Measurements from ENCODE around the gene PI4KA. TPM values are rescaled to one million over a fixed set of nuclear protein-coding genes. Genes with fewer than 3 reads are reported as not detected.

PI4KA gene
- total RNA-seq, 1 donor from 2014 or later = 24.1 TPM

DNA sequence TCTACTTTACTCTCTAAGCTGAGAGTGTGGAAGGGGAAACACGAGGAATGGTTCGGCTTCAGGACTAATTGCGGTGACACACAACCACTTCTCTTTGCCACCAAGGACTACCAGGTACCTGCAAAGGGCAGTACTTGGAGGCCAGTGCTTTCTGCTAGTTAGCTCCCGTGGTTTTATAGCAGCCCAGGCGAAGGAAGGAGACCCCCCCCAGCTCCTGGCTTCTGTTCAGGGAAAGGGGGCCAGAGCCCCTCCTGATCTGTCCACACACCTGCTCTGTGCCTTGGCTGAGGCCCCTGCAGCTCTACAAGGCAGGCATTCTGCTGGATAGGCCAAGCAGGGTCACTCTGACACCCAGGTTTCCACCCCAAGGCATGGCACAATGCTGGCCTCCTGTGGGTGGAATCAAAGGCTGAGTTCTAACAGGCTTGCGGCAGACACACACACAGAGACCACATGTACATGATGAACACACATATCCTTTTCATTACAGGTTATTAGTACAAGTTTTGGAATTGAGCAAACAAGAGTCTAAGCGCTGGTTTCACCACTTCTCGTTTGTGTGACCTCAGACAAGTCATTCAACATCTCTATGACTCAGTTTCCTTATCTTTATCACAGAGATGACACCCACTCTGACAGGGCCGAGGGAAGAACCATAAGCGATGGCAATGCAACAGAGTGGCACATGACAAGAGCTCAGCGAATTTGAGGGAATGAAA is 77.2 kb downstream of the PI4KA start:
- DNase-seq (ENCODE audit: low read depth) = no peak
- no peak overlapping the region for H3K4me3 ChIP-seq (ENCODE audit: low read depth, low read length)
- TF ChIP-seq, protein P1, sequence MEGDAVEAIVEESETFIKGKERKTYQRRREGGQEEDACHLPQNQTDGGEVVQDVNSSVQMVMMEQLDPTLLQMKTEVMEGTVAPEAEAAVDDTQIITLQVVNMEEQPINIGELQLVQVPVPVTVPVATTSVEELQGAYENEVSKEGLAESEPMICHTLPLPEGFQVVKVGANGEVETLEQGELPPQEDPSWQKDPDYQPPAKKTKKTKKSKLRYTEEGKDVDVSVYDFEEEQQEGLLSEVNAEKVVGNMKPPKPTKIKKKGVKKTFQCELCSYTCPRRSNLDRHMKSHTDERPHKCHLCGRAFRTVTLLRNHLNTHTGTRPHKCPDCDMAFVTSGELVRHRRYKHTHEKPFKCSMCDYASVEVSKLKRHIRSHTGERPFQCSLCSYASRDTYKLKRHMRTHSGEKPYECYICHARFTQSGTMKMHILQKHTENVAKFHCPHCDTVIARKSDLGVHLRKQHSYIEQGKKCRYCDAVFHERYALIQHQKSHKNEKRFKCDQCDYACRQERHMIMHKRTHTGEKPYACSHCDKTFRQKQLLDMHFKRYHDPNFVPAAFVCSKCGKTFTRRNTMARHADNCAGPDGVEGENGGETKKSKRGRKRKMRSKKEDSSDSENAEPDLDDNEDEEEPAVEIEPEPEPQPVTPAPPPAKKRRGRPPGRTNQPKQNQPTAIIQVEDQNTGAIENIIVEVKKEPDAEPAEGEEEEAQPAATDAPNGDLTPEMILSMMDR (conservative IDR thresholded peaks at IDR 0.05; ENCODE audit: low read depth, low read length) = no peak

DNA sequence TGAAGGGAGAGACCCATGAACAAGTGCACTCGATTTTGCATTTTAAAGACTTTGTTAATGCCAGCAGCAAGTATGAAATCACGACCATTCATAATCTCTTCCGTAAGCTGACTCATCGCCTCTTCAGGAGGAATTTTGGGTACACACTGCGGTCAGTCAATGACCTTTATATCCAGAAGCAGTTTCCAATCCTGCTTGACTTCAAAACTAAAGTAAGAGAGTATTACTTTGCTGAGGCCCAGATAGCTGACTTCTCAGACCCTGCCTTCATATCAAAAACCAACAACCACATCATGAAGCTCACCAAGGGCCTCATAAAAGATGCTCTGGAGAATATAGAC is 78.8 kb downstream of the PI4KA start:
- TF ChIP-seq, protein P1 (conservative IDR thresholded peaks at IDR 0.05; ENCODE audit: low read depth, low read length) = no peak
- H3K4me3 ChIP-seq (ENCODE audit: low read depth, low read length) = no peak overlapping the region
- no peak for DNase-seq (ENCODE audit: low read depth)

DNA sequence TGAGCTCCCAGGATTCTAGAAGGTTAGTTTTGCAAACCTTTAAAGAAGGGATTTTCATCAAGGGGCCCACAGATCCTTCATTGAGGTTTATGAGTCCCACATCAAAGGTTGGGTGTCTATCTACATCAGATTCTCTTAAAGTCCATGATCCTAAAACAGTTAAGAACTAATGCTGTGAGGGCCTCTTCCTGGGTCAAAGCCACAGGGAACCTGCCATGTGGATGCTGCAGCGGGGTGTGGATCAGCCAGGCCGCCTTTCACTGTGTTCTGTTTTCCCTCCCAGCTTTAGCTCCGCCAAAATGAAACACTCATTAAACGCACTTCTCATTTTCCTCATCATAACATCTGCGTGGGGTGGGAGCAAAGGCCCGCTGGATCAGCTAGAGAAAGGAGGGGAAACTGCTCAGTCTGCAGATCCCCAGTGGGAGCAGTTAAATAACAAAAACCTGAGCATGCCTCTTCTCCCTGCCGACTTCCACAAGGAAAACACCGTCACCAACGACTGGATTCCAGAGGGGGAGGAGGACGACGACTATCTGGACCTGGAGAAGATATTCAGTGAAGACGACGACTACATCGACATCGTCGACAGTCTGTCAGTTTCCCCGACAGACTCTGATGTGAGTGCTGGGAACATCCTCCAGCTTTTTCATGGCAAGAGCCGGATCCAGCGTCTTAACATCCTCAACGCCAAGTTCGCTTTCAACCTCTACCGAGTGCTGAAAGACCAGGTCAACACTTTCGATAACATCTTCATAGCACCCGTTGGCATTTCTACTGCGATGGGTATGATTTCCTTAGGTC is 79.4 kb downstream of the PI4KA start:
- TF ChIP-seq, protein P1 (conservative IDR thresholded peaks at IDR 0.05; ENCODE audit: low read depth, low read length) = no peak
- no peak overlapping the region for H3K4me3 ChIP-seq (ENCODE audit: low read depth, low read length)
- no peak for DNase-seq (ENCODE audit: low read depth)

DNA sequence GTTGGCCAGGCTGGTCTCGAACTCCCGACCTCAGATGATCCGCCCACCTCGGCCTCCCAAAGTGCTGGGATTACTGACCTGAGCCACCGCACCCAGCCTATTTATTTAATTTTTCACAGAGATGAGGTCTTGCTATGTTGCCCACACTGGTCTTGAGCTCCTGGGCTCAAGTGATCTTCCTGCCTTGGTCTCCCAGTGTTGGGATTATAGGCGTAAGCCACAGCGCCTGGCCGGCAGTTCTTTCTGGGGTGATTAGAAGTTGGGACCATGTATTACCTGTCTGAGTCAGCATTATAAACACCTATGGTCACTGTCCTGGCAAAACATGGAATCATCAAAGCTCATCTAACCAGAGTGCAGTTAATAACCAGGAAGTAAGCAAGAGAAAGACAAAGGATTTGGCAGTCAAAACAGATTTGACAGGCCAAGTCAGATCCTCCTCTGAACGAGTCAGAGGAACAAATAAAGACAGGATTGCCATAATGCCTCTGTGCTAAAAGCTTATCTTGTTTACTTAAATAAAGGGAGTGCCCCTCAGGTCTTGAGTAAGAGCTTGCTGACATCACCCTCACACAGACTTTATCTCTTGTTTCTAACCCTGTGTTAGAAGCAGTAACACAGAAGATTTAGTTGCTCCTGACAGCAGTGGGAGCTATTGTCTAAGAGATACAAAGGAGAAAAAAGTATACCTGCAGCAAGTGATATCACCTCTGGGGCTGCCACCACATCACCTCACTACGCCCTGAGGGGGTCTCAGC is 81.0 kb downstream of the PI4KA start:
- DNase-seq (ENCODE audit: low read depth) = peak; percentile 6
- TF ChIP-seq, protein P1 (conservative IDR thresholded peaks at IDR 0.05; ENCODE audit: low read depth, low read length) = peak; percentile 3
- H3K4me3 ChIP-seq (ENCODE audit: low read depth, low read length) = no peak overlapping the region

DNA sequence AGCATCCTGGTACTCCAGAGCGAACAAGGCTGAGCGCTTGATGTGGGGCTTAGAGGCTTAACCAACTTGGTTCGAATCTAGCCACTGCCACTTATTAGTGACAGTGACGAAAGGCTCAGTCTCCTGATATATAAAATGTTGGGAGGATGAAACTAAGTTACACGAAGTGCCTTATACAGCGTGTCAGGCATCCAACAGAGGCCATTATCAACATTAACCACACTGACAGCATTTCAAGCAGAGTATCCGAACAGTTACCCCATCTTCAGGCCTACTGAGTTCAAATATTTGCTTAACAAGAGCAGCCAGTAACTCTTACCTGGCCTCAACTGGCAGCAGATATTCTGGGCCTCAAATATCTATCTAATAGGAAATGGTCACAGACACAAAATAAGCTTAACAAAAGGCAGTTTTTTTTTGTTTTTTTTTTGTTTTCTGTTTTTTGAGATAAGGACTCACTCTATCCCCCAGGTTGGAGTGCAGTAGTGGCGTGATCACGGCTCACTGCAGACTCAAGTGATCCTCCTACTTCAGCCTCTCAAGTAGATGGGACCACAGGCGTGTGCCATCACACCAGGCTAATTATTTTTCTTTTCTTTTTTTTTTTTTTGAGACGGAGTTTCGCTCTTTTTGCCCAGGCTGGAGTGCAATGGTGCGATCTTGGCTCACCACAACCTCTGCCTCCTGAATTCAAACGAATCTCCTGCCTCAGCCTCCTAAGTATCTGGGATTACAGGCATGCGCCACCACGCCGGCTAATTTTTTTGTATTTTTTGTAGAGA is 81.8 kb downstream of the PI4KA start:
- TF ChIP-seq, protein P1 (conservative IDR thresholded peaks at IDR 0.05; ENCODE audit: low read depth, low read length) = no peak
- no peak for DNase-seq (ENCODE audit: low read depth)
- H3K4me3 ChIP-seq (ENCODE audit: low read depth, low read length) = no peak overlapping the region

DNA sequence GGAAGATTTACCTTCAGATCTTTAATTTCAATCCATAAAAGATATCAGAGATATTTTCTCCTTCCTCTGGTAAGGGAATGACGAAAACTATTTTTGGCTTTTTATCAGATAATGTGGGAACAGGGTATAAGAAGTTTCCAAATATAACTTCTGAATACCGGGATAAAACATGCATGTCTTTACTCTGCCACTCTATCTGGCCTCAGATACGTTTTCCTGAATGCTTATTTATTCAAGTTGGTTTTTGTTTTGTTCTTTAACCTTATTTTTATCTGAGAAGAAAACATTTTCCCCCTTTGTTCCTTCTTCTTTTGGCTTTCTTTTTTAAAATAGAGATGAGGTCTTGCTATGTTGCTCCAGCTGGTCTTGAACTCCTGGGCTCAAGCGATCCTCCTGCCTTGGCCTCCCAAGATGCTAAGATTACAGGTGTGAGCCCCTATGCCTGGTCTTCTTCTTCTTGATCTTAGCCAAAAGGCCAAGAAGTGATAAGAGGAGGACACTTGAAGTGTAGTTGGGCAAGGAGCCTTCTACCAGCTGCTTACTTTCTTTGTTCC is 83.2 kb downstream of the PI4KA start:
- TF ChIP-seq, protein P1 (conservative IDR thresholded peaks at IDR 0.05; ENCODE audit: low read depth, low read length) = no peak
- DNase-seq (ENCODE audit: low read depth) = no peak
- no peak overlapping the region for H3K4me3 ChIP-seq (ENCODE audit: low read depth, low read length)
